ENCODE results near the gene ABCA3. TPM values are rescaled to one million over a fixed set of nuclear protein-coding genes. Genes with fewer than 3 reads are reported as not detected.

The ABCA3 gene
- total RNA-seq, 1 donor = 0.43 TPM

GRCh38 chr16:2229632-2230250, 110.8 kb downstream of the ABCA3 start:
- DNase-seq (ENCODE audit: low read depth) = peak; percentile 17
- H3K4me3 ChIP-seq (ENCODE audit: low read depth, low read length) = no peak overlapping the region
- no peak for TF ChIP-seq CTCF (IDR thresholded peaks at IDR 0.05; ENCODE audit: insufficient read depth, low read depth, low read length)

- DNase-seq (ENCODE audit: low read depth) = no peak
- TF ChIP-seq CTCF (IDR thresholded peaks at IDR 0.05; ENCODE audit: insufficient read depth, low read depth, low read length) = no peak
- H3K4me3 ChIP-seq (ENCODE audit: low read depth, low read length) = no peak overlapping the region
Observed at GRCh38 chr16:2229091-2229490, 111.4 kb downstream of the ABCA3 start.

- no peak for DNase-seq (ENCODE audit: low read depth)
- TF ChIP-seq CTCF (IDR thresholded peaks at IDR 0.05; ENCODE audit: insufficient read depth, low read depth, low read length) = no peak
- no peak overlapping the region for H3K4me3 ChIP-seq (ENCODE audit: low read depth, low read length)
Observed at GRCh38 chr16:2228161-2228824, 112.2 kb downstream of the ABCA3 start.

- no peak for DNase-seq (ENCODE audit: low read depth)
- TF ChIP-seq CTCF (IDR thresholded peaks at IDR 0.05; ENCODE audit: insufficient read depth, low read depth, low read length) = no peak
Observed at GRCh38 chr16:2226918-2227317, 113.6 kb downstream of the ABCA3 start.

GRCh38 chr16:2226245-2226793, 114.2 kb downstream of the ABCA3 start:
- TF ChIP-seq CTCF (IDR thresholded peaks at IDR 0.05; ENCODE audit: insufficient read depth, low read depth, low read length) = no peak
- DNase-seq (ENCODE audit: low read depth) = peak; percentile 11
- H3K4me3 ChIP-seq (ENCODE audit: low read depth, low read length) = no peak overlapping the region

More at GRCh38 chr16:2226918-2227317, 113.6 kb downstream of the ABCA3 start:
- no peak overlapping the region for H3K4me3 ChIP-seq (ENCODE audit: low read depth, low read length)

Small RNA genes lying within 50 kb of the gene (small RNA-seq; reads per million reads assigned to genes)
- gene MIR3677 = not detected
- gene MIR4717 = not detected

Other genes starting within 250 kb of the ABCA3 start
- 139 and 191 TPM in 2 replicates for gene PKD1, start 204.8 kb downstream of the ABCA3 start, total RNA-seq
- 0.97 and 1.3 TPM in 2 replicates for gene RAB26, start 192.1 kb downstream of the ABCA3 start, total RNA-seq
- gene TRAF7, start 184.9 kb downstream of the ABCA3 start, total RNA-seq = 52.2 and 62.6 TPM in 2 replicates
- gene CASKIN1, start 144.1 kb downstream of the ABCA3 start, total RNA-seq = under 0.01 and 0.86 TPM in 2 replicates
- gene MLST8, start 135.3 kb downstream of the ABCA3 start, total RNA-seq = 18.4 and 24.2 TPM in 2 replicates
- 1.6 and 1.7 TPM in 2 replicates for gene BRICD5, start 129.9 kb downstream of the ABCA3 start, total RNA-seq
- 20.3 TPM in 2 replicates for gene PGP, start 125.9 kb downstream of the ABCA3 start, total RNA-seq
- gene E4F1, start 117.1 kb downstream of the ABCA3 start, total RNA-seq = 25.9 and 32.5 TPM in 2 replicates
- gene DNASE1L2, start 104.3 kb downstream of the ABCA3 start, total RNA-seq = 0.64 and 0.86 TPM in 2 replicates
- gene ECI1, start 89.1 kb downstream of the ABCA3 start, total RNA-seq = 40.2 and 50.9 TPM in 2 replicates
- gene RNPS1, start 72.6 kb downstream of the ABCA3 start, total RNA-seq = 85.7 and 95.0 TPM in 2 replicates
- gene CCNF, start 88.7 kb upstream of the ABCA3 start, total RNA-seq = 17.7 and 26.8 TPM in 2 replicates
- gene TEDC2, start 119.4 kb upstream of the ABCA3 start, total RNA-seq = 6.9 and 8.4 TPM in 2 replicates
- 0.43 and 0.64 TPM in 2 replicates for gene NTN3, start 130.6 kb upstream of the ABCA3 start, total RNA-seq
- gene TBC1D24, start 134.4 kb upstream of the ABCA3 start, total RNA-seq = 15.5 and 19.4 TPM in 2 replicates
- gene ATP6V0C, start 173.2 kb upstream of the ABCA3 start, total RNA-seq = 20.0 and 23.3 TPM in 2 replicates
- gene AMDHD2, start 179.6 kb upstream of the ABCA3 start, total RNA-seq = 31.1 and 45.7 TPM in 2 replicates
- gene CEMP1, start 190.7 kb upstream of the ABCA3 start, total RNA-seq = not detected in 2 replicates
- gene PDPK1, start 197.3 kb upstream of the ABCA3 start, total RNA-seq = 26.7 and 37.1 TPM in 2 replicates

All from fibroblast of villous mesenchyme (primary cell).